GM19397 (cell line): ENCODE measurements around the gene CSNK2A1.
"Not testable (repeated sequence)": the region's sequence is repeated elsewhere in the genome, so short reads cannot be mapped to it uniquely, and the experiment has no call there.

Experiments
- ATAC-seq: cut with Tn5 transposase; IDR thresholded peaks from one replicate; pipeline ENCODE4 v1.9.1; 2021; ENCODE audit warnings: mild to moderate bottlenecking, moderate library complexity; ENCODE audit not compliant: unreplicated experiment

Gene CSNK2A1

DNA sequence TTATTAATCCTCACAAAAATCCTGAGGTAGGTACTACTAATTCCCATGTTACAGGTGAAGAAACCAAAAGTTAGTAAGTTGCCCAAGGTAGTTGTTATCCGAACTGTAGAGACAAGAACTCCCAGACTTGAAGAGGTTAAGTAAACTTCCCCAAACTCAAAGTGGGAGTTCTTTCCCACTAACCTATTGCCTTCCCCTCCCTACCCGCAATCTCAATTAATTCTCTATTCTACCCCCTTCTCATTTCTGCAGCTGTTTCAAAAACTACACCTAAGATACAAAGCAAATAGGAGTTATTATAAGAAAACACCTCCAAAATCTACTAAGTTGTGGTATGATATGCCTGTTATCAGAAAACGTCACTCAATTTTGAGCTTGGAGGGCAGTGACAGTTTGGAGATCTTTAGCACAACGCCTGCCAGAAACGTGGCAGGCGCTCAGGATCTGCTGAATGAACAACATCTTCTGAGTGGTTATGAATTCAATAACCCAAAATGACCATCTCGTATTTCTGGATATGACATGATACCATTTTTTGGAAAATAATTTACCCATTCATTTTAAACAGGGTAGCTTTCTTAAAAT is 7.1 kb downstream of the CSNK2A1 start:
- ATAC-seq, result no peak

DNA sequence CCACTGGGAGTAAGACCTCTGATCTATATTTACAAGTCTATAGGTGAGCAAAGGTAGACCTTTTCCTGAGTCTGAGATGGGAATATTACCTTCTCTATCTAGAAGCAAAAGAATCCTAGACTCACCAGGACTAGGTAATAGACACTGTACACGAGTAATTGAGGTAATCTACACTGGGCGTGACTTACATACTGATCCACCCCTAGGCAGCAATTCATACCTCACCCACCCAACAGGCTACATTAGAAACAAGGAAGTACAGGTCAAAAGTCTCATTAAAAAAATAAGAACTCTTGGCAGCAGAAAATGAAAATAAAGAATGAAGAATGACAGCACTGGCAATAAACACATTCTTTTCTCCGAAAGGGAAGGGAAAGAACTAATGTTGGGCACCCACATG is 7.6 kb downstream of the CSNK2A1 start:
- ATAC-seq, result no peak

GRCh38 chr20:533526-533925 is 10.1 kb downstream of the CSNK2A1 start:
- ATAC-seq, result no peak

- no peak for ATAC-seq
Measured at GRCh38 chr20:532530-532929, 11.1 kb downstream of the CSNK2A1 start.

DNA sequence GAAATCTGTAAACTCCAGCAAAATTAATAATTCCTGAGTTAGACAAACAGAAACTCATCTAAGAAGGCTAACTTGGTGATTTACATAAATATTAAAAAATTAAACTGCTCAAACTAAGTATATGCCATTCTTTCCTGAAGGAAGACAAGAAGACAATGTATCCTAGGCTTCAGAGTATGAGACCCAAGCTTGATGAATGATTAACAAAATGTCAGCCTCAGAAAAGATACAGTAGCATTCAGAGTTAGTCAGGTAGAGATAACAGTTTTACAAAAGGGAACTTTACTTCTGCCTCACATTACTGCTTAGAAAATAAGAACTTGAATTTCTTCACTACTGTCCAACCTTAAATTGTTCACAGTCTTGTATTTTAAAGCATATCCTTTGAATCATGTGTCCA is 12.0 kb downstream of the CSNK2A1 start:
- ATAC-seq, result no peak

- ATAC-seq, result no peak
Measured at GRCh38 chr20:530321-530720, 13.3 kb downstream of the CSNK2A1 start.

DNA sequence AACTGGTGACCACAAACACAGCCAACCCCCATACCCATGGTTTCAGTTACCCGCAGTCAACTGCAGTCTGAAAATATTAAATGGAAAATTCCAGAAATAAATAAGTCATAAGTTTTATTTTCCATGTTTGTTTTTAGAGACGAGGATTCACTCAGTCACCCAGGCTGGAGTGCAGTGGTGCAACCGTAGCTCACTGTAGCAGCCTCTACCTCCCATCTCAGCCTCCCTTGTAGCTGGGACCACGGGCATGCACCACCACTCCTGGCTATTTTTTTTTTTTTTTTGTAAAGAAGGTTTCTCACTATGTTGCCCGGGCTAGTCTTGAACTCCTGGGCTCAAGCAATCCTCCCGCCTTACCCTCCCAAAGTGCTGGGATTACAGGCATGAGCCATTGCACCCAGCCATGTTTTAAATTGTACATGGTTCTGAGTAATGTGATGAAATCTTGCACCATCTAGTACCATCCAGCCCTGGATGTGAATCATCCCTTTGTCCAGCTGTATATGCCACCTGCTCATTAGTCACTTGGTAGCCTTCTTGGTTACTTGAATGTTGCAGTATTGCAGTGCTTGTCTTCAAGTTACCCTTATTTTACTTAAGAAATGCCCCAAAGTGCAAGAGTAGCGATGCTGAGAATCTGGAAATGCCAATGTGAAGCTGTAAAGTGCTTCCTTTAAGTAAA is 14.5 kb downstream of the CSNK2A1 start:
- no peak for ATAC-seq

DNA sequence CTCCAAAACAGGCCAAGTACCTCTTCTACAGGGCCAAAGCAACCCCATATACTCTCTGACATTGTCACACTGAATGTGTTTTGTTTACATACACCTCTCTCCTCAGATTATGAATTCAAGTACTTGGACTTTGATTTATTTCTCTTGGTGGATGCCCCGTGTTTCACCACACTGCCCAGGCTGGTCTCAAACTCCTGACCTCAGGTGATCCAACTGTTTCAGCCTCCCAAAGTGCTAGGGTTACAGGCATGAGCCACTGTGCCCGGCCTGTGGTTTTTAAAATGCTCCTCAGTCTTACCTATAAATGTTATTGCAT is 16.1 kb downstream of the CSNK2A1 start:
- no peak for ATAC-seq

- ATAC-seq, result no peak
Measured at GRCh38 chr20:521860-522259, 21.7 kb downstream of the CSNK2A1 start.

- no peak for ATAC-seq
Measured at GRCh38 chr20:519999-520398, 23.6 kb downstream of the CSNK2A1 start.

DNA sequence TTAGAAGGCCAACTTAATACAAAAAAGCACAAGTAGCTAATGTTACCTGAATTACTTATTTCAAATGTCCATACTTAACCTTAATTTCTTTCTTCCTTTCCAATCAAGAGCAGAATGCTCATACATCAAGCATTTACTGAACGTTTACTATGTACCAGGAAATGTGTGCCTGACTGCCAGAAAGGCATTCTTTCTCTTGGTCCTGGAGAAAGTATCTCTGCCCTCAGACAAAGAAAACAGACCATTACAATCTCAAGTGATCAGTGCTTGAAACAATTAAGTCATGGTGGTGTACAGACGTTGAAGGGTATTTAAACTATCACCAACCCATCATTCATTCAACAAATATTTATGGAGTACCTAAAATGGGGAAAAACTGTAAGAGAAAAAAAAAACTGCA is 26.4 kb downstream of the CSNK2A1 start:
- ATAC-seq, result no peak

DNA sequence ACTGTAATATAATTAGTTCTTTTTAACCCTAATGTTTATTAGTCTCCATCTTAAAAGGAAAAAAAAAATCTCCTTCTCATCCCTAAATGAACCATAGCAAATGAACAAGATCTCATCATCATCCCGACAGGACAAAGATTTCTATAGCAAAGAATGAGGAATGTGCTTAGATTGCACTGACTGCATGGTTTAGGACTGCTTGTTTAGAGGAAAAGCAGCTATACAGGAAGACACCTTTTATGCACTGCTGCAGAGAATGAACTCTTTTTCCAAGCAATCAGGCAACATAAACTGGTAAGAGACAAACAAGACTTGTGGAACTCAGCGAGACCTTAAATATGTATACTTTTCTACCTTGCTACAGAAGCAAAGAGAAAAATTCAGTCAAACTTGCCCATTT is 26.8 kb downstream of the CSNK2A1 start:
- no peak for ATAC-seq

DNA sequence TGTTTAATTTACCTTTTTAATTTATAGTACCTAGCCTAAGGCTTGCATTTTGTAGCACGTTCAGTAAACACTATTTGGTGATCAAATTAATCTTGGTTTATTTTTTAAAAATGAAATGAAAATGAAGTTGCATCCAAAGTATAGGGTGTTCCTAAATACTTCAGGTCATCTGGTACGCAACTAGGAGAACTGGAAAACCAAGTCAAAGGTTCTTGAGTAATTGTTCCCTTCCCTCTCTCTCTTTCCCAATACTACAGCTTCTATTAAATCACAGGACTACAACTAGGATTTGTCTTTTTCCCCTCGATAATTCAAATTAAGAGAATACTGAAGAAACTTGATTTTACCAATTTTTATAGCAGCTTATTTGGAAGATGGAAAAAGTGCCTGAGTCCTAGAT is 27.9 kb downstream of the CSNK2A1 start:
- ATAC-seq, result no peak

DNA sequence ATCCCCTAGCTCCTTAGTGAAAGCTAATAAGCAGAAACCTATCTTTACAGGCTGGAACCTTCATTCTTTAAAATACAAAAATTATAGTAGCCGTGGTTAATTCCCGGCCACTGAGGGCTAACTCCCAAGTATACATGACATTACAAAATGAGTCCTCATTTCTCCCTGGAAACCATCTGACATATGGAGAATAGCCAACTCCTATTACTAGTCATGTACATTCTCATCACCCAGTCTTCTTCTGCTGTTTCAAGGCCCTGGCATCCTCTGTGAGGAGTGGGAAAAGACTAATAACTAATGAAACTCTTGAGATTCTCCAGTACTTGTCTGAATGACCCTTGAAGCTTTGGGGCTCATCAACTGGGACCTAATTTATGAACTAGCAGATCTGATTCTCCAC is 30.2 kb downstream of the CSNK2A1 start:
- ATAC-seq, result no peak

GRCh38 chr20:510328-511057 is 33.1 kb downstream of the CSNK2A1 start:
- not testable (repeated sequence) for ATAC-seq

GRCh38 chr20:508364-508787 is 35.2 kb downstream of the CSNK2A1 start:
- not testable (repeated sequence) for ATAC-seq

DNA sequence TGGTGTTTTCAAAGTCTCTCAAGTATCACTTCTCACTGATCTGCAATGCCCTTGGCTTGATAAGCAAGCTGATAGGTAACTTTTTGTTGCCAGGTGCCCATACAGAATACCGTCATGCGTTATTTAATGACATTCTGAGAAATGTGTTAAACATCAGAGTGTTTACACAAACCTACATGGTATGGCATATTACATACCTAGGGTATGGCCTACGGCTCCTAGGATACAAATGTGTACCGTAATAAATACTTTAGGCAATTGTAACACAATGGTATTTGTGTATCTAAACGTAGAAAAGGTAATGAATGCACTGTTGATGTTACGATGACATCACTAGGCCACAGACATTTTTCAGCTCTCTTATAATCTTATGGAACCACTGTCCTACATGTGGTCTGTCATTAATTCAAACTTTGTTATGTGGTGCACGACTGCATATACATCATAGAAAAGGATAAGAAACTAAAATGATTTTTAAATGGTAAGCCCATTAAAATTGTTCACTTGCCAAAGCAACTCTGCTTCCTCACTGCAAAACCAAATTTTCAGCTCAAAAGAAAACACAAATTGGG is 35.7 kb downstream of the CSNK2A1 start:
- ATAC-seq, result no peak

DNA sequence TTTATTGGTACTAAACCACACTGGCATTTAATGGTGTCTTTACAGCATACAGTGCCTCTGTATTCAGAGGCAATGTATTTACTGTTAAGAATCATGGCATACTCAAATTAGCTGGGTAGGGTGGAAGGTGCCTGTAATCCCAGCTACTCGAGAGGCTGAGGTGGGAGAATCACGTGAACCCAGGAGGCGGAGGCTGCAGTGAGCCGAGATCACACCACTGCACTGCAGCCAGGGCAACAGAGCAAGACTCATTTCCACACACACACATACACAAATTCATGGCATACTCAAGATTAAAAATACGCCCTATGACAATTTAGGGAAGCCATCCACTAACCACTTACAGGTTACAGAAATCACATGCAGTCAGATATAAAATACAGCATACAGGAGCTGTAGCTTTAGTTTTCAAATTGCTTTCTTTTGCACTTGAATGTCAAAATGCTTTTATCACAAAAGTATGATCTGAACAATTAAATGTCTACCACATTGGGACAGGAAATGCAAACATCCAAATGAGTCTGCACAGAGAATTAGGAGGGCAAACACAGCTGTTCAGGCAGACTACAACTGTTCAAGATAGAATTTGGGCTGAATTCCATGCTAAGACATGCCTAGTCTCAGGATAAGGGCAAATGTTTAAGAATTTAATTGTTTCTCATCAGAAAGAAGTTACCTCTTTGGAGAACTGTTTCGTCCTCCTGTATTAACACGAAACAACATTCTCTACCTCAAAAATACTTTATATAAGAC is 36.4 kb downstream of the CSNK2A1 start:
- no peak for ATAC-seq

DNA sequence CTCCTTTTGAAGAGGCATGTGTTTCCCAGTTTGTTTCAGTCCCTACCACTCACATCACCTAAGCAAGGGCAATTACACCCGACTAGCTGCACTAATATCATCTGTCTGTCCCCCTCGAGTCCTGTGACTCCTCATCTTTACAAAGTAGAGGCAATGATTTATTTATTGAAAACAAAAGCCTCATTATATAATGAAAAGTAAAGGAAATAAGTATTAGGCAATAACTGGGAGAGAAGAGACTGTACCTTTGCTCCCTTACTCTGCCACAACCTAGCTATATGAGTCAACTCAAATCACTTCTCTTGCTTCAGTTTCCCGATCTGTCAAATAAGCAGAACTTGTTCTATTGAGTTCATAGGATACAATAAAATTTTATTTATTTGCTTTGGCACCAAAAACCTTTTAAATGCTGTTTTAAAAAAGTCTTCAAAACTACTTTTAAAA is 38.9 kb downstream of the CSNK2A1 start:
- ATAC-seq, result no peak

DNA sequence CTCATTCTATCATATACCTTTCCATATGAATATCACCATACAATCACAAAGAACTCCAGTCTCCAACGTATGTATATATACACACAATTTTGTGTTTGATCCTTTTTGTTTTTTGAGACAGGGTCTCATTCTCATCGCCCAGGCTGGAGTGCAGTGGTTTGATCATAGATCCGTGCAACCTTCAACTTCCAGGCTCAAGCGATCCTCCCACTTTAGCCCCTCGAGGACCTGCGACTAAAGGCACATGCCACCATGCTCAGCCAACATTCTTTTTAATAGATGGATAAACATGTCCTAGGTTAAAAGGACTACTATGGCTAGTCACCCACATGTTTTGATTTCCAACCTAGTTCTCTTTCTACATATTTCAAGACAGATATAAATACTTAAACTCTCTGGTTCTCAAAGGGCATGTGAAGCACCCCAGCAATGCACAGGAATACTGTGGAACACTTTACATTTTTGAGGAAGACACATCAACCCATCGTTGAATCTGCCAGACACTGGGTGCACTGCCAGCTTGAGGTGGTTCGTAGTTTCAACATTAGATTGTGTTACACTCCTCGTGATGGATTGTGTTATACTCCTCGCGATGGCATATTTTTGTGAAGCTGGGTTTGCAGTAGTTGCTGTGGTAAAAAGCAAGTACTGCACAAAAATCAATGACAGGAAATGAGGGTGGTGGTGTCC is 40.4 kb downstream of the CSNK2A1 start:
- no peak for ATAC-seq

DNA sequence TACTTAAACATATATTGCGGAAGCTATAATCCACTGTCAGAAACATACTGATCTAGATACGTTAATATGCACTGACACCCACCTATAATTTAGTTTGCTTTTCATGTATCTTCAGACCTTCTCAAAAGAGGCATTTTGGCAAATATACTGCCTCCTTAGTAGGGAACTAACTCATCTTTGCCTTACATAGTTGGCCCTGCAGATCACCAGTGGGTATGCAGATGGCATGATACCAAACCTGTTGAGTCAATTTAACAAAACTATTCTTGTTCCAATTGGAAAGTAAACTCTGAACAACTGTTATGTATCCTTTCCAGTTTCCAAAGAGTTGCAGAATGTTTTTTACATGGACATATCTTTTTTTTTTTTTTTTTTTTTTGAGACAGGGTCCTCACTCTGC is 45.6 kb downstream of the CSNK2A1 start:
- ATAC-seq, result no peak
